Measurements from ENCODE around the gene AKAP1.

DNA sequence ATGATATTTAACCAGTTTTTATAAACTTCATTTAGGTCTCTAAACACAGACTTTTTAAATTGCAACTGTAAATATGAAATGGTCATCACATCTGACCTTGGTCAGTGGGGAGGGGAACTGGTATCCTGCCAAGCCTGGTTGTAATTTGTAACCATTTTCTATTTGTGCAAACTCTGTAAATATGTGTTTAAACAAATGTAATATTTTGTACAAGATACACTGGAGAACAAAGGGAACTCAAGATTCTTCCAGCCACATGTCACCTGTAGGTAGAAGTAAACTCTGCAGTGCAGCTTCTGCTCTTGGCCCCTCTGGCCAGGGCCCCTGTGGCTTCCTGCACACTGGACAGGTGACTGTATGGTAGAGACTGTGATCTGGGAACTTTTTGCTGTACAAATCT lies 35.8 kb downstream of the AKAP1 start:
- TF ChIP-seq, protein P1, sequence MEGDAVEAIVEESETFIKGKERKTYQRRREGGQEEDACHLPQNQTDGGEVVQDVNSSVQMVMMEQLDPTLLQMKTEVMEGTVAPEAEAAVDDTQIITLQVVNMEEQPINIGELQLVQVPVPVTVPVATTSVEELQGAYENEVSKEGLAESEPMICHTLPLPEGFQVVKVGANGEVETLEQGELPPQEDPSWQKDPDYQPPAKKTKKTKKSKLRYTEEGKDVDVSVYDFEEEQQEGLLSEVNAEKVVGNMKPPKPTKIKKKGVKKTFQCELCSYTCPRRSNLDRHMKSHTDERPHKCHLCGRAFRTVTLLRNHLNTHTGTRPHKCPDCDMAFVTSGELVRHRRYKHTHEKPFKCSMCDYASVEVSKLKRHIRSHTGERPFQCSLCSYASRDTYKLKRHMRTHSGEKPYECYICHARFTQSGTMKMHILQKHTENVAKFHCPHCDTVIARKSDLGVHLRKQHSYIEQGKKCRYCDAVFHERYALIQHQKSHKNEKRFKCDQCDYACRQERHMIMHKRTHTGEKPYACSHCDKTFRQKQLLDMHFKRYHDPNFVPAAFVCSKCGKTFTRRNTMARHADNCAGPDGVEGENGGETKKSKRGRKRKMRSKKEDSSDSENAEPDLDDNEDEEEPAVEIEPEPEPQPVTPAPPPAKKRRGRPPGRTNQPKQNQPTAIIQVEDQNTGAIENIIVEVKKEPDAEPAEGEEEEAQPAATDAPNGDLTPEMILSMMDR (IDR thresholded peaks at IDR 0.05; ENCODE audit: low read depth, low read length) = no peak
- TF ChIP-seq, protein P2, sequence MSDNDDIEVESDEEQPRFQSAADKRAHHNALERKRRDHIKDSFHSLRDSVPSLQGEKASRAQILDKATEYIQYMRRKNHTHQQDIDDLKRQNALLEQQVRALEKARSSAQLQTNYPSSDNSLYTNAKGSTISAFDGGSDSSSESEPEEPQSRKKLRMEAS (IDR thresholded peaks at IDR 0.05; ENCODE audit: low read depth, low read length) = no peak

Measured in NB4 (cell line).